Hematopoietic multipotent progenitor cell treated with erythropoietin and hydrocortisone succinate and interleukin-3 and kit ligand, for 15 days (in vitro differentiated cells): ENCODE measurements around the gene L1CAM.
A peak's percentile ranks its signal among the peaks of the same experiment; 100 is the strongest.
"Not testable (repeated sequence)": the region's sequence is repeated elsewhere in the genome, so short reads cannot be mapped to it uniquely, and the experiment has no call there.

Experiments
- DNase-seq: peaks from one replicate; pipeline ENCODE4 v3.0.0-alpha.2; 2015; ENCODE audit warnings: low spot score

L1CAM gene

GRCh38 chrX:153829799-153830639, 56.0 kb downstream of the L1CAM start, which contains the start of gene PDZD4:
PDZD4 (minus strand) TSS chrX:153830544; CDS start chrX:153830298, 246 bp downstream.
- DNase-seq, result no peak

- no peak for DNase-seq
Observed at GRCh38 chrX:153829549-153829798, 56.5 kb downstream of the L1CAM start.

- DNase-seq, result no peak
Observed at GRCh38 chrX:153828723-153829548, 57.0 kb downstream of the L1CAM start.

GRCh38 chrX:153828308-153828707, 57.7 kb downstream of the L1CAM start:
- DNase-seq, result no peak

GRCh38 chrX:153827903-153828302, 58.1 kb downstream of the L1CAM start:
- no peak for DNase-seq

- DNase-seq, result no peak
Observed at GRCh38 chrX:153827016-153827415, 59.0 kb downstream of the L1CAM start.

GRCh38 chrX:153825042-153825441, 60.9 kb downstream of the L1CAM start:
- DNase-seq, result no peak

- DNase-seq, result no peak
Observed at GRCh38 chrX:153824348-153824747, 61.6 kb downstream of the L1CAM start.

GRCh38 chrX:153821066-153821465, 64.9 kb downstream of the L1CAM start:
- DNase-seq, result no peak

GRCh38 chrX:153820601-153821000, 65.4 kb downstream of the L1CAM start:
- DNase-seq, result no peak

GRCh38 chrX:153819384-153820040, 66.5 kb downstream of the L1CAM start:
- DNase-seq, result no peak

- DNase-seq, result peak; percentile 18
Observed at GRCh38 chrX:153818571-153819383, 67.2 kb downstream of the L1CAM start.

- not testable (repeated sequence) for DNase-seq
Observed at GRCh38 chrX:153818064-153818463, 67.9 kb downstream of the L1CAM start.

GRCh38 chrX:153816831-153817690, 68.9 kb downstream of the L1CAM start:
- DNase-seq, result no peak

- no peak for DNase-seq
Observed at GRCh38 chrX:153814591-153815315, 71.2 kb downstream of the L1CAM start.

GRCh38 chrX:153813161-153813560, 72.8 kb downstream of the L1CAM start:
- no peak for DNase-seq

GRCh38 chrX:153812220-153812619, 73.8 kb downstream of the L1CAM start:
- DNase-seq, result no peak
